Measurements from ENCODE around the gene ATG16L2. TPM values are rescaled to one million over a fixed set of nuclear protein-coding genes. Genes with fewer than 3 reads are reported as not detected.
"Not testable (repeated sequence)": the region's sequence is repeated elsewhere in the genome, so short reads cannot be mapped to it uniquely, and the experiment has no call there.

The ATG16L2 gene
- polyA plus RNA-seq, 1 experiment: 4.2 TPM

DNA sequence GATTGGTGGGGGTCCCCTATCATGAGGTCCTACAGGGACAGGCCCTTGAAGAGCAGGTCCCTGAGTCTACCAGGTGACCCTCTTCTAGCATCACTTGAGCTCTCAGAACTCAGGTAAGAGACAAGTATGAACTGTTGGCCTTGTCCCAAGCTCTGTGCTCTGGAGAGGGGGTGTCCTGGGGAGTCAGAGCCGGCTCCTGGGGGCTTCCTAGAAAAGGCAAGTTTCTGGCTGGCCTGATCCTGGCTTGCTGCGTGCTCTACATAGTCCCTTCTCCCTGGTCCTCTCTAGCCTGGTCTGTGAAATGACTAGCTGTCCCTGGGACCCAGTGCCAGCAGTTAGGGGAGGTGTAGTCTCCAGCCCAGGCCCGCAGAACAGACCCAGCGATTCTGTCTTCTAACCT is 11.4 kb downstream of the ATG16L2 start:
- TF ChIP-seq, protein P1, sequence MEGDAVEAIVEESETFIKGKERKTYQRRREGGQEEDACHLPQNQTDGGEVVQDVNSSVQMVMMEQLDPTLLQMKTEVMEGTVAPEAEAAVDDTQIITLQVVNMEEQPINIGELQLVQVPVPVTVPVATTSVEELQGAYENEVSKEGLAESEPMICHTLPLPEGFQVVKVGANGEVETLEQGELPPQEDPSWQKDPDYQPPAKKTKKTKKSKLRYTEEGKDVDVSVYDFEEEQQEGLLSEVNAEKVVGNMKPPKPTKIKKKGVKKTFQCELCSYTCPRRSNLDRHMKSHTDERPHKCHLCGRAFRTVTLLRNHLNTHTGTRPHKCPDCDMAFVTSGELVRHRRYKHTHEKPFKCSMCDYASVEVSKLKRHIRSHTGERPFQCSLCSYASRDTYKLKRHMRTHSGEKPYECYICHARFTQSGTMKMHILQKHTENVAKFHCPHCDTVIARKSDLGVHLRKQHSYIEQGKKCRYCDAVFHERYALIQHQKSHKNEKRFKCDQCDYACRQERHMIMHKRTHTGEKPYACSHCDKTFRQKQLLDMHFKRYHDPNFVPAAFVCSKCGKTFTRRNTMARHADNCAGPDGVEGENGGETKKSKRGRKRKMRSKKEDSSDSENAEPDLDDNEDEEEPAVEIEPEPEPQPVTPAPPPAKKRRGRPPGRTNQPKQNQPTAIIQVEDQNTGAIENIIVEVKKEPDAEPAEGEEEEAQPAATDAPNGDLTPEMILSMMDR (IDR thresholded peaks at IDR 0.05; ENCODE audit: low read depth, low read length): no peak
- no peak for DNase-seq (ENCODE audit: low read depth, low spot score)
- Histone ChIP-seq H3K27me3 (ENCODE audit: control insufficient read depth, insufficient read depth, low read length) (no peaks in the 10 kb centered on the region), H3K27ac (ENCODE audit: low read depth, low read length) (no peak overlapping the region), H3K9me3 (ENCODE audit: control insufficient read depth, insufficient read depth, low read length) (no peaks in the 10 kb centered on the region), H3K4me3 (ENCODE audit: low read depth, low read length) (no peak overlapping the region)
- ChIA-PET CTCF (interaction anchor here (0.7 kb wide), 1 partner anchor 100 kb away, joined by 4 read pairs; no protein-coding TSS in a partner anchor), POLR2A (no interaction called here)

GRCh38 chr11:72826191-72826941 is 12.2 kb downstream of the ATG16L2 start:
- H3K27ac ChIP-seq (ENCODE audit: low read depth, low read length): no peak overlapping the region
- TF ChIP-seq, protein P1 (IDR thresholded peaks at IDR 0.05; ENCODE audit: low read depth, low read length): no peak
- CTCF ChIA-PET: interaction anchor here (0.7 to 1.9 kb wide), 3 partner anchors 101 to 316 kb away, joined by 4 to 5 read pairs (median 5); no protein-coding TSS in a partner anchor
- H3K4me3 ChIP-seq (ENCODE audit: low read depth, low read length): no peak overlapping the region
- POLR2A ChIA-PET: no interaction called here
- no peak for DNase-seq (ENCODE audit: low read depth, low spot score)
- no peaks in the 10 kb centered on the region for H3K27me3 ChIP-seq (ENCODE audit: control insufficient read depth, insufficient read depth, low read length)
- H3K9me3 ChIP-seq (ENCODE audit: control insufficient read depth, insufficient read depth, low read length): no peaks in the 10 kb centered on the region

DNA sequence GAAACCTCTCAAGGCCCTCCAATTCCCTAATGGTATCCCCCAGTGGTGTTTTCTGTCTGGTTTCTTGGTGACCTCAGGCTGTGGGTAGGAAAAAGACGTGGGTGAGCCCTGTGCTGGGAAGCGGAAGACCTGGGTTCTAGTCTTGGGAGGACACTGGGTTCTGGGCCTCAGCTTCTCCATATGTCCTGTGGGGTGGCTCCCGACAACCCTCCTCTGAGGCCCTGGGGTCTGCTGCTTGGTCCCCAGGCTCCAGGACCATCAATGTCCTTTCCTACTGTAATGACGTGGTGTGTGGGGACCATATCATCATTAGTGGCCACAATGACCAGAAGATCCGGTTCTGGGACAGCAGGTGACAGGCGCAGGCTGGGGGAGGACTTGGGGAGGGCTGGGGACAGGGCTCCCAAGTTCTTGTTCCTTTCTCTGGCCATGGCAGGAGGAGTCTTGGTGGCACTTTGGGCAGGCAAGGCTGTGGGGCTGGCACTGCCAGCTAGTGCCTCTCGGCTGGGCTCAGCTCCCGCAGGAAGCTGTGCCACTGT is 12.8 kb downstream of the ATG16L2 start:
- TF ChIP-seq, protein P1 (IDR thresholded peaks at IDR 0.05; ENCODE audit: low read depth, low read length): no peak
- Histone ChIP-seq H3K27me3 (ENCODE audit: control insufficient read depth, insufficient read depth, low read length) (no peaks in the 10 kb centered on the region), H3K9me3 (ENCODE audit: control insufficient read depth, insufficient read depth, low read length) (no peaks in the 10 kb centered on the region), H3K4me3 (ENCODE audit: low read depth, low read length) (no peak overlapping the region), H3K27ac (ENCODE audit: low read depth, low read length) (no peak overlapping the region)
- no peak for DNase-seq (ENCODE audit: low read depth, low spot score)
- ChIA-PET CTCF (interaction anchor here (0.5 to 2.9 kb wide), 6 partner anchors 102 to 462 kb away, joined by 3 to 23 read pairs (median 5); no protein-coding TSS in a partner anchor), POLR2A (no interaction called here)

GRCh38 chr11:72827656-72828055 is 13.4 kb downstream of the ATG16L2 start:
- H3K27ac ChIP-seq (ENCODE audit: low read depth, low read length); DNase-seq (ENCODE audit: low read depth, low spot score); H3K4me3 ChIP-seq (ENCODE audit: low read depth, low read length); H3K27me3 ChIP-seq (ENCODE audit: control insufficient read depth, insufficient read depth, low read length); POLR2A ChIA-PET; H3K9me3 ChIP-seq (ENCODE audit: control insufficient read depth, insufficient read depth, low read length): not testable (repeated sequence)
- CTCF ChIA-PET: interaction anchor here (1.4 to 2.9 kb wide), 5 partner anchors 102 to 462 kb away, joined by 3 to 23 read pairs (median 5); no protein-coding TSS in a partner anchor

- Histone ChIP-seq H3K27ac (ENCODE audit: low read depth, low read length) (no peak overlapping the region), H3K9me3 (ENCODE audit: control insufficient read depth, insufficient read depth, low read length) (no peaks in the 10 kb centered on the region), H3K27me3 (ENCODE audit: control insufficient read depth, insufficient read depth, low read length) (no peaks in the 10 kb centered on the region), H3K4me3 (ENCODE audit: low read depth, low read length) (no peak overlapping the region)
- no peak for DNase-seq (ENCODE audit: low read depth, low spot score)
- TF ChIP-seq, protein P1 (IDR thresholded peaks at IDR 0.05; ENCODE audit: low read depth, low read length): no peak
- ChIA-PET POLR2A (no interaction called here), CTCF (interaction anchor here (0.7 to 2.9 kb wide), 6 partner anchors 103 to 523 kb away, joined by 3 to 23 read pairs (median 5); no protein-coding TSS in a partner anchor)
These were observed 13.9 kb downstream of the ATG16L2 start for GRCh38 chr11:72828081-72828567.

Data from AG04450 (cell line).